Vagina (tissue), 2 donors: ENCODE data around the gene EXOC5. TPM values are rescaled to one million over a fixed set of nuclear protein-coding genes. Genes with fewer than 3 reads are reported as not detected.

Source experiments
- DNase-seq, 2 donors: peaks; one replicate each; pipeline ENCODE4 v3.0.0-alpha.2; 2017; ENCODE audit errors: extremely low spot score in 2 of 2
- H3K27ac ChIP-seq: fragments of 200-600 bp; sonication (generic); one replicate; pipeline ENCODE4 v1.5.1; 2019
- H3K27me3 ChIP-seq: fragments of 200-600 bp; sonication (generic); one replicate; pipeline ENCODE4 v1.5.1; 2019
- H3K36me3 ChIP-seq, 2 donors: fragments of 200-600 bp; sonication (generic); one replicate each; pipeline ENCODE4 v1.5.1; 2017 to 2019
- H3K4me1 ChIP-seq: fragments of 200-600 bp; sonication (generic); one replicate; pipeline ENCODE4 v1.5.1; 2019
- H3K4me3 ChIP-seq, 2 donors: fragments of 200-600 bp; sonication (generic); 1 replicate in 1 of 2; 2 replicates in 1 of 2; pipeline ENCODE4 v1.5.1; 2016 to 2019
- H3K9me3 ChIP-seq: fragments of 200-600 bp; sonication (generic); one replicate; pipeline ENCODE4 v1.5.1; 2019
- CTCF ChIP-seq, 3 experiments: fragments of 450-650 bp in 2 of 3; fragments of 200-600 bp in 1 of 3; sonication (generic) in 1 of 3; IDR thresholded peaks; one replicate each; pipeline ENCODE4 v1.5.1; 2017 to 2019; ENCODE audit warnings: antibody characterized with exemption in 3 of 3, mild to moderate bottlenecking in 2 of 3, moderate library complexity in 2 of 3
- POLR2A ChIP-seq, 2 donors: fragments of 450-650 bp; IDR thresholded peaks; one replicate each; pipeline ENCODE4 v1.6.1; 2017; ENCODE audit warnings: antibody characterized with exemption in 2 of 2, mild to moderate bottlenecking in 2 of 2, moderate library complexity in 2 of 2
- POLR2AphosphoS5 ChIP-seq, 2 donors: sonication (generic); formaldehyde crosslinking; IDR thresholded peaks; one replicate each; pipeline ENCODE4 v1.9.0; 2017; ENCODE audit warnings: antibody characterized with exemption in 2 of 2, mild to moderate bottlenecking in 2 of 2, low read depth in 1 of 2; ENCODE audit not compliant: insufficient read depth in 1 of 2
- intact Hi-C: fragments of 100-400 bp; cut with DNase I; formaldehyde crosslinking; loops from one replicate; pipeline ENCODE4 v1.15.1; 2023
- total RNA-seq: library from RNA; depleted of rRNA; stranded (reverse); fragments of >200 nt; gene quantifications from one replicate; pipeline ENCODE4 v1.2.3, GENCODE V29; 2016

EXOC5 gene
- total RNA-seq, 1 donor from 2014 or later = 33.9 TPM

GRCh38 chr14:57160333-57160732 lies 108.4 kb downstream of the EXOC5 start:
- TF ChIP-seq POLR2A (IDR thresholded peaks at IDR 0.05) (no peak), POLR2AphosphoS5 (IDR thresholded peaks at IDR 0.05; ENCODE audit: insufficient read depth in 1 of 2, low read depth in 1 of 2) (no peak), CTCF (IDR thresholded peaks at IDR 0.05) (no peak)
- Histone ChIP-seq H3K27ac (no peak overlapping the region), H3K27me3 (no peaks in the 10 kb centered on the region), H3K36me3 (no peaks in the 10 kb centered on the region), H3K9me3 (no peaks in the 10 kb centered on the region), H3K4me3 (no peak overlapping the region), H3K4me1 (no peaks in the 10 kb centered on the region)
- no peak for DNase-seq
- intact Hi-C loops = no loop called here

GRCh38 chr14:57153286-57153685 lies 115.4 kb downstream of the EXOC5 start:
- Histone ChIP-seq H3K4me3 (no peak overlapping the region), H3K27me3 (no peaks in the 10 kb centered on the region), H3K36me3 (no peaks in the 10 kb centered on the region), H3K9me3 (no peaks in the 10 kb centered on the region), H3K4me1 (no peaks in the 10 kb centered on the region), H3K27ac (no peak overlapping the region)
- TF ChIP-seq POLR2AphosphoS5 (IDR thresholded peaks at IDR 0.05; ENCODE audit: insufficient read depth in 1 of 2, low read depth in 1 of 2) (no peak), CTCF (IDR thresholded peaks at IDR 0.05) (no peak), POLR2A (IDR thresholded peaks at IDR 0.05) (no peak)
- intact Hi-C loops = no loop called here
- no peak for DNase-seq

Other genes starting within 250 kb of the EXOC5 start
- 18.2 TPM for gene AP5M1, start 66 bp upstream of the EXOC5 start, total RNA-seq
- gene NAA30, start 121.7 kb upstream of the EXOC5 start, total RNA-seq = 14.0 TPM
- not detected for gene CCDC198, start 225.0 kb upstream of the EXOC5 start, total RNA-seq